DOHH2 (cell line): Measurements from ENCODE around the gene SLC35G3.

Source experiments
- EZH2phosphoT487 ChIP-seq: fragments of 200-600 bp; sonication (generic); IDR thresholded peaks from 2 replicates; pipeline ENCODE4 v1.6.1; 2017; ENCODE audit warnings: borderline replicate concordance, mild to moderate bottlenecking, antibody characterized with exemption, low read length, moderate library complexity, mixed read lengths
- TF ChIP-seq, protein P1 (sequence below): fragments of 200-600 bp; sonication (generic); IDR thresholded peaks from one replicate; pipeline ENCODE4 v1.5.1; 2014; ENCODE audit warnings: antibody characterized with exemption, mild to moderate bottlenecking, low read depth, low read length; ENCODE audit not compliant: poor library complexity, severe bottlenecking

DNA sequence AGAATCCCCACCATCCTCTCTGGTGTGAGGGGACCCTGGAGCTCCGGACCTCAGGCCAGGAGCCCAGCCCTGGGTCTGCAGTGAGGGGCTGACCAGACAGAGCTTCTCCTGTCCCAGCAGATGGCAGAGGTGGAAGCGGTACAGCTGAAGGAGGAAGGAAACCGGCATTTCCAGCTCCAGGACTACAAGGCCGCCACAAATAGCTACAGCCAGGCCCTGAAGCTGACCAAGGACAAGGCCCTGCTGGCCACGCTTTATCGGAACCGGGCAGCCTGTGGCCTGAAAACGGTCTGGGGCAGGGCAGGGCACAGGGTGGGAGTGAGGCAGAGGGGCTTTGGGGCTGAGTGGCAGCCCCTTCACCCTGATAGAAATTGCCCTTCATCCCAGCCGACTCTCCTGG is 46.0 kb downstream of the SLC35G3 start:
- TF ChIP-seq, protein P1, sequence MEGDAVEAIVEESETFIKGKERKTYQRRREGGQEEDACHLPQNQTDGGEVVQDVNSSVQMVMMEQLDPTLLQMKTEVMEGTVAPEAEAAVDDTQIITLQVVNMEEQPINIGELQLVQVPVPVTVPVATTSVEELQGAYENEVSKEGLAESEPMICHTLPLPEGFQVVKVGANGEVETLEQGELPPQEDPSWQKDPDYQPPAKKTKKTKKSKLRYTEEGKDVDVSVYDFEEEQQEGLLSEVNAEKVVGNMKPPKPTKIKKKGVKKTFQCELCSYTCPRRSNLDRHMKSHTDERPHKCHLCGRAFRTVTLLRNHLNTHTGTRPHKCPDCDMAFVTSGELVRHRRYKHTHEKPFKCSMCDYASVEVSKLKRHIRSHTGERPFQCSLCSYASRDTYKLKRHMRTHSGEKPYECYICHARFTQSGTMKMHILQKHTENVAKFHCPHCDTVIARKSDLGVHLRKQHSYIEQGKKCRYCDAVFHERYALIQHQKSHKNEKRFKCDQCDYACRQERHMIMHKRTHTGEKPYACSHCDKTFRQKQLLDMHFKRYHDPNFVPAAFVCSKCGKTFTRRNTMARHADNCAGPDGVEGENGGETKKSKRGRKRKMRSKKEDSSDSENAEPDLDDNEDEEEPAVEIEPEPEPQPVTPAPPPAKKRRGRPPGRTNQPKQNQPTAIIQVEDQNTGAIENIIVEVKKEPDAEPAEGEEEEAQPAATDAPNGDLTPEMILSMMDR: no peak
- TF ChIP-seq EZH2phosphoT487: no peak
